Pancreas (tissue), 10 donors: ENCODE measurements around the gene GRB10. TPM values are rescaled to one million over a fixed set of nuclear protein-coding genes. Genes with fewer than 3 reads are reported as not detected.

Source experiments
- ATAC-seq, 4 donors: fragments of 200-7000 bp; cut with Tn5 transposase; one replicate each; pipeline versions ENCODE4 v1.8.0 to v1.9.1; 2020; ENCODE audit warnings: mild to moderate bottlenecking in 4 of 4, moderate library complexity in 4 of 4
- DNase-seq, 6 donors: peaks; one replicate each; pipeline ENCODE4 v3.0.0-alpha.2; 2020
- FAIRE-seq: peaks from 2 replicates; lab custom pipeline; 2012; peaks lifted over from hg19 to GRCh38; lab: Jason Lieb, UNC
- H3K27ac ChIP-seq, 4 donors: fragments of 200-600 bp; sonication (generic); 1 replicate in 3 of 4; 2 replicates in 1 of 4; pipeline versions ENCODE4 v1.5.0 to v1.8.0; 2020
- H3K27me3 ChIP-seq, 4 donors: fragments of 200-600 bp; one replicate each; pipeline ENCODE4 v1.8.0; 2021
- H3K36me3 ChIP-seq, 3 donors: fragments of 200-600 bp; sonication (generic) in 1 of 3; one replicate each; pipeline versions ENCODE4 v1.5.0 to v1.8.0; 2020 to 2021
- H3K4me1 ChIP-seq, 3 donors: fragments of 200-600 bp; one replicate each; pipeline ENCODE4 v1.8.0; 2021
- H3K4me3 ChIP-seq, 4 donors: fragments of 200-600 bp; sonication (generic) in 2 of 4; one replicate each; pipeline versions ENCODE4 v1.5.0 to v1.8.0; 2020 to 2021
- H3K9me3 ChIP-seq, 4 donors: fragments of 200-600 bp; one replicate each; pipeline ENCODE4 v1.8.0; 2021
- CTCF ChIP-seq, 4 donors: fragments of 200-600 bp; sonication (generic) in 3 of 4; IDR thresholded peaks; one replicate each; pipeline versions ENCODE4 v1.5.0 to v1.8.0; 2021; ENCODE audit warnings: antibody characterized with exemption in 4 of 4
- WGBS, 2 donors: extraction: QIAGEN DNeasy Blood & Tissue Kit; methylation state at CpG; one replicate each; pipeline ENCODE4 v1.1.7; 2013; 5-methylcytosine and 5-hydroxymethylcytosine counted together
- intact Hi-C, 3 donors: fragments of 100-400 bp; cut with DNase I; formaldehyde crosslinking; loops; one replicate each; pipeline versions ENCODE4 v1.11.1 to v1.14.2; 2022
- polyA plus RNA-seq, 2 donors: library from polyadenylated mRNA; stranded (reverse); fragments of 200-250 nt; gene quantifications; one replicate each; pipeline ENCODE4 v1.2.3, GENCODE V29; 2013
- total RNA-seq, 6 donors: library from RNA; stranded (reverse); fragmentation: NEBNext Ultra II Directional in 4 of 6; extraction: Animal tissue kit (Norgen Biotek cat#: 25700) in 4 of 6; gene quantifications; one replicate each; pipeline versions ENCODE4 v1.2.1 to v1.2.4, GENCODE V29; 2021 to 2023
- donor health status: healthy with polysubstance abuse.
- donor health status: DM: no; HTN: no; CAD: no; lungs with moderate emphysema.
- donor health status: DM: no; HTN: no; CAD: no.
- donor health status: control.
- donor health status: control.
- donor health status: Bipolar disorder and iron deficiency.
- donor health status: DM: yes; HTN: yes; CAD: no.
- donor health status: DM: no; HTN: no; CAD: no.
- donor health status: DM: no; HTN: no; CAD: no.
- donor health status: DM: yes; HTN: yes; CAD: no.

The GRB10 gene
- total and polyA plus RNA-seq, 8 donors: 69.9 to 199 (median 133) TPM

GRCh38 chr7:50690541-50691011 is 92.1 kb downstream of the GRB10 start:
- no peaks in the 10 kb centered on the region for H3K27me3 ChIP-seq
- ATAC-seq (no peak), DNase-seq (no peak), FAIRE-seq (no peak)
- H3K36me3 ChIP-seq: peaks cover 0 to 16% (median 8%) of the 10 kb centered on the region in 3 donors
- H3K4me3 ChIP-seq: no peak overlapping the region
- H3K9me3 ChIP-seq: no peaks in the 10 kb centered on the region
- 65 to 70% methylated on average over 11 of the region's 11 CpGs for WGBS, 2 donors
- H3K27ac ChIP-seq: no peak overlapping the region
- H3K4me1 ChIP-seq: peaks cover 0 to 18% (median 14%) of the 10 kb centered on the region in 3 donors
- TF ChIP-seq CTCF (IDR thresholded peaks at IDR 0.05): no peak
- intact Hi-C loops: no loop called here

GRCh38 chr7:50688226-50688590 is 94.5 kb downstream of the GRB10 start:
- no peak for TF ChIP-seq CTCF (IDR thresholded peaks at IDR 0.05)
- Histone ChIP-seq H3K27me3 (no peaks in the 10 kb centered on the region), H3K4me1 (peaks cover 0 to 34% (median 30%) of the 10 kb centered on the region in 3 donors), H3K36me3 (peaks cover 0 to 12% (median 8%) of the 10 kb centered on the region in 3 donors), H3K4me3 (no peak overlapping the region), H3K9me3 (no peaks in the 10 kb centered on the region), H3K27ac (peak overlapping the region in 1 of 4 donors; percentile 12)
- intact Hi-C loops: loop anchor here in 1 of 3 donors (2.0 to 10.0 kb wide), 2 partner anchors 49 to 107 kb away; no protein-coding TSS in a partner anchor
- no peak for DNase-seq
- no peak for ATAC-seq
- WGBS, 2 donors: 45 to 50% methylated on average over 2 of the region's 2 CpGs
- no peak for FAIRE-seq

- no peaks in the 10 kb centered on the region for H3K27me3 ChIP-seq
- intact Hi-C loops: loop anchor here in 1 of 3 donors (2.0 to 10.0 kb wide), 2 partner anchors 49 to 107 kb away; no protein-coding TSS in a partner anchor
- DNase-seq: no peak
- no peak for FAIRE-seq
- H3K27ac ChIP-seq: peak overlapping the region in 1 of 4 donors; percentile 12
- 79% methylated on average over 7 of the region's 7 CpGs for WGBS, 2 donors
- H3K9me3 ChIP-seq: no peaks in the 10 kb centered on the region
- TF ChIP-seq CTCF (IDR thresholded peaks at IDR 0.05): no peak
- H3K4me3 ChIP-seq: no peak overlapping the region
- peak; percentile 40 to 53 (median 52) for ATAC-seq
- peaks cover 0 to 35% (median 30%) of the 10 kb centered on the region in 3 donors for H3K4me1 ChIP-seq
- peaks cover 0 to 12% (median 8%) of the 10 kb centered on the region in 3 donors for H3K36me3 ChIP-seq
Observed at GRCh38 chr7:50687575-50688225, 95.0 kb downstream of the GRB10 start.

- ATAC-seq (no peak), FAIRE-seq (no peak), DNase-seq (no peak)
- 74 to 85% methylated on average over 6 of the region's 6 CpGs for WGBS, 2 donors
- Histone ChIP-seq H3K27me3 (no peaks in the 10 kb centered on the region), H3K27ac (no peak overlapping the region), H3K36me3 (peaks cover 0 to 12% (median 8%) of the 10 kb centered on the region in 3 donors), H3K4me3 (no peak overlapping the region), H3K9me3 (no peaks in the 10 kb centered on the region), H3K4me1 (peaks cover 2 to 41% (median 36%) of the 10 kb centered on the region in 3 donors)
- TF ChIP-seq CTCF (IDR thresholded peaks at IDR 0.05): no peak
- intact Hi-C loops: loop anchor here in 1 of 3 donors (10.0 kb wide), 1 partner anchor 108 kb away; no protein-coding TSS in a partner anchor
Observed at GRCh38 chr7:50687096-50687495, 95.6 kb downstream of the GRB10 start.
